ENCODE data around the gene MAGI1.

The MAGI1 gene

GRCh38 chr3:65665915-65666314 lies 372.8 kb downstream of the MAGI1 start:
- no peak for DNase-seq (ENCODE audit: low spot score)

- no peak for DNase-seq (ENCODE audit: low spot score)
Measured at GRCh38 chr3:65664931-65665330, 373.8 kb downstream of the MAGI1 start.

GRCh38 chr3:65664446-65664845 lies 374.3 kb downstream of the MAGI1 start:
- no peak for DNase-seq (ENCODE audit: low spot score)

- no peak for DNase-seq (ENCODE audit: low spot score)
Measured at GRCh38 chr3:65662095-65662494, 376.6 kb downstream of the MAGI1 start.

- no peak for DNase-seq (ENCODE audit: low spot score)
Measured at GRCh38 chr3:65660000-65660598, 378.6 kb downstream of the MAGI1 start.

GRCh38 chr3:65659396-65659795 lies 379.3 kb downstream of the MAGI1 start:
- DNase-seq (ENCODE audit: low spot score), result no peak

- DNase-seq (ENCODE audit: low spot score), result no peak
Measured at GRCh38 chr3:65658401-65658800, 380.3 kb downstream of the MAGI1 start.

GRCh38 chr3:65655061-65655460 lies 383.7 kb downstream of the MAGI1 start:
- DNase-seq (ENCODE audit: low spot score), result no peak

- DNase-seq (ENCODE audit: low spot score), result no peak
Measured at GRCh38 chr3:65653731-65654130, 385.0 kb downstream of the MAGI1 start.

- DNase-seq (ENCODE audit: low spot score), result no peak
Measured at GRCh38 chr3:65650247-65650646, 388.5 kb downstream of the MAGI1 start.

- DNase-seq (ENCODE audit: low spot score), result no peak
Measured at GRCh38 chr3:65647369-65647768, 391.3 kb downstream of the MAGI1 start.

- no peak for DNase-seq (ENCODE audit: low spot score)
Measured at GRCh38 chr3:65642883-65643282, 395.8 kb downstream of the MAGI1 start.

GRCh38 chr3:65641777-65642176 lies 396.9 kb downstream of the MAGI1 start:
- DNase-seq (ENCODE audit: low spot score), result no peak

- no peak for DNase-seq (ENCODE audit: low spot score)
Measured at GRCh38 chr3:65641045-65641444, 397.7 kb downstream of the MAGI1 start.

- DNase-seq (ENCODE audit: low spot score), result no peak
Measured at GRCh38 chr3:65639444-65639843, 399.3 kb downstream of the MAGI1 start.

GRCh38 chr3:65638301-65638700 lies 400.4 kb downstream of the MAGI1 start:
- DNase-seq (ENCODE audit: low spot score), result no peak

GRCh38 chr3:65636326-65636725 lies 402.4 kb downstream of the MAGI1 start:
- no peak for DNase-seq (ENCODE audit: low spot score)

- DNase-seq (ENCODE audit: low spot score), result no peak
Measured at GRCh38 chr3:65635657-65636056, 403.1 kb downstream of the MAGI1 start.

- no peak for DNase-seq (ENCODE audit: low spot score)
Measured at GRCh38 chr3:65633018-65633638, 405.6 kb downstream of the MAGI1 start.

- no peak for DNase-seq (ENCODE audit: low spot score)
Measured at GRCh38 chr3:65632414-65632813, 406.3 kb downstream of the MAGI1 start.

GRCh38 chr3:65628978-65629377 lies 409.7 kb downstream of the MAGI1 start:
- no peak for DNase-seq (ENCODE audit: low spot score)

GRCh38 chr3:65627062-65627461 lies 411.7 kb downstream of the MAGI1 start:
- DNase-seq (ENCODE audit: low spot score), result no peak

GRCh38 chr3:65625305-65625704 lies 413.4 kb downstream of the MAGI1 start:
- no peak for DNase-seq (ENCODE audit: low spot score)

- no peak for DNase-seq (ENCODE audit: low spot score)
Measured at GRCh38 chr3:65623362-65623761, 415.4 kb downstream of the MAGI1 start.
